HUDEP-2 (cell line): ENCODE measurements around the gene KRT85.
"Not testable (repeated sequence)": the region's sequence is repeated elsewhere in the genome, so short reads cannot be mapped to it uniquely, and the experiment has no call there.

Experiments used
- DNase-seq, 76 experiments: peaks; one replicate each; lab custom pipeline; 2025; ENCODE audit not compliant: unreplicated experiment in 76 of 76; lab: John Stamatoyannopoulos, UW

The KRT85 gene

DNA sequence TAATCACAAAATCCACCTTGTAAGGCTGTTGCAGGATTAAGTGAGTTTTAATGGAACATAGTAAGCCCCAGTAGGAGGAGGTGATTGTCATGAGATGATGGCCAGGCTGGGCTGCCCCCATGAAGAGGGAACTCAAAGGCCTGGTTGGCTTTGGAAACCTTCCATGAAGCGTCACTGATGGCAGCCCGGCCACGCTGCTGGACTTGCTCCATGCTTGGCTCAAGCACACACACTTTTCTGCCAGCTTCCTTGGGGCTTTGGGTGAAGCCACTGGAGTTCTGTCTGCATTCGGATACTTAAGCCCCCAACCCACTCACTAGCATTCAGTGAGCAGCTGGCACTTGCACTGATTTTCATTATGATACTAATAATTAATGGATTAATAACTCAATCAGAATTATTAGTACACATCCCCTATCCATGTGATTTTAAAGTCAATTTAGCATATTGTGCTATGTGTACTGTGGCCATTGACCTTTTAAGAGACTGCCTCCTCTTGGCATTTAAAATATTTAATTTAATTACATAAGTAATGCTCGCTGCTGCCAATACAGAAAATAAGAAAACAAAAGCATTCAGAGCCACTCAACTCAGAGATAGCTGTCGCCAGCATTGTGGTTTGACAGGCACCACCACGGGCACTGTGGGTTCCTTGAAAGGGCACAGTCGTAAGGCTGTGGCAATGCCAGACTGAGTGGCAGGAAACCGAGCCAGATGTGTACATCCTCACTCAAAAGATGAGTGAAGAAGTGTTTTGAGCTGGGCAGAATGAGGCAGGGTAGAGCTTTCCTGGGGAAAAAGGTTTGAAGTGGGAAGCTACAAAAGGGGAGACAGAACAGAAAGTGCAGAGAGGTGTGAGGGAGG lies 15.9 kb downstream of the KRT85 start:
- no peak for DNase-seq

DNA sequence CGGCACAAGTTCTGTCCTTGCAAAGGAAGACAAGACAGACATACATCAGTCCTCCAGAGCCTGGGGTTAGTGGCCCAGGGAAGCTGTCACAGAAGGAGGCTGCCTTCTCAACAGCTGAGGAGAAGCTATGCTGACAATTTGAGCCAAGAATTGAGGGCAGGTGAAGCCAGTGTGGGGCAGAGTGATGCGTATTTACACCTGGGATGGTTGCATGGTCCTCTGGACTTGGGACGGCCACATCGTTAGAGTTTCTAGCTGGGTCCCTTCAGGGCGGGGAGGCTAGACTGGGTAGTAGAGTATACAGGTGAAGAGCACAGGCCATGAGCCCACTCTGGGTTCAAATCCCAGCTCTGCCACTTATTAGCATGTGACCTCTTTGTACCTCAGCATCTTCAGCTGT lies 16.5 kb downstream of the KRT85 start:
- DNase-seq = no peak

DNA sequence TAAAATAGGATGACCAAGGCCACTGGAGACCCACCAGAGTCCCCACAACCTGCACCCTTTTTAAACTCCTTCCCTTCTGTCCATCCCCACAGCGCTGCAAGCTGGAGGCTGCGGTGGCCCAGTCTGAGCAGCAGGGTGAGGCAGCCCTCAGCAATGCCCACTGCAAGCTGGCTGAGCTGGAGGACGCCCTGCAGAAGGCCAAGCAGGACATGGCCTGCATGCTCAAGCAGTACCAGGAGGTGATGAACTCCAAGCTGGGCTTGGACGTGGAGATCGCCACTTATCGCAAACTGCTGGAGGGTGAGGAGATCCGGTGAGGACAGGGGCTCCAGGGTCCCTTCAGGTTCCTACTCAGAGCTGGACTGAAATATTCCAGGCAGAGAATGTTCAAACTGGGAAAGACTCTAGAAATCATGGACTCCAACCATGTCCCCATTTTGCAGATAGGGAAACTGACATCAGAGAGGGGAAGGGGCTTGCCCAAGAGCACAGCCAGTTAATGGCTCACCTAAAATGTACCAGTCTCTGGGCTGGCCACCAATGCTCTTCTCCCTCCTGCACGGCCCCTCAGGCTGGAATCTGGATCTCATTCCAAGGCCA lies 17.2 kb downstream of the KRT85 start:
- DNase-seq = no peak

DNA sequence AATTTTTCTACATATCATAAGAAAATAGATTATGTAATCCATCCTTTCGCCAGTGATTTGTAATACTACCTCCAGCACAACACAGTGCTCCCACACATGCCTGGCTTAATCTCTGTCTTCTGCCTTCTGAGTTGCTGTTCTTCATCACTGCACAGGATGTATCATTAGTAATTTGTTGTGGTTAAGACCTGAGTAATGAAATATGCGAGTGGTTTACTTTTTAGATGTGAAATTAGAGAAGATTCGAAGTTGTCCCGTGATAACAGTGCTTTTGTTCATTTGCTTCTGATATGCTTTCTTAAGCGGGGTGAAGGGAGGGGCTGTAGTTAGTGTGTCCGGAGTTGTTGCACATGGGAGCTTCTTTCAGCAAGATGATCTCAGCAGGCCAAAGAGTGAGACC lies 18.1 kb downstream of the KRT85 start:
- DNase-seq = no peak

DNA sequence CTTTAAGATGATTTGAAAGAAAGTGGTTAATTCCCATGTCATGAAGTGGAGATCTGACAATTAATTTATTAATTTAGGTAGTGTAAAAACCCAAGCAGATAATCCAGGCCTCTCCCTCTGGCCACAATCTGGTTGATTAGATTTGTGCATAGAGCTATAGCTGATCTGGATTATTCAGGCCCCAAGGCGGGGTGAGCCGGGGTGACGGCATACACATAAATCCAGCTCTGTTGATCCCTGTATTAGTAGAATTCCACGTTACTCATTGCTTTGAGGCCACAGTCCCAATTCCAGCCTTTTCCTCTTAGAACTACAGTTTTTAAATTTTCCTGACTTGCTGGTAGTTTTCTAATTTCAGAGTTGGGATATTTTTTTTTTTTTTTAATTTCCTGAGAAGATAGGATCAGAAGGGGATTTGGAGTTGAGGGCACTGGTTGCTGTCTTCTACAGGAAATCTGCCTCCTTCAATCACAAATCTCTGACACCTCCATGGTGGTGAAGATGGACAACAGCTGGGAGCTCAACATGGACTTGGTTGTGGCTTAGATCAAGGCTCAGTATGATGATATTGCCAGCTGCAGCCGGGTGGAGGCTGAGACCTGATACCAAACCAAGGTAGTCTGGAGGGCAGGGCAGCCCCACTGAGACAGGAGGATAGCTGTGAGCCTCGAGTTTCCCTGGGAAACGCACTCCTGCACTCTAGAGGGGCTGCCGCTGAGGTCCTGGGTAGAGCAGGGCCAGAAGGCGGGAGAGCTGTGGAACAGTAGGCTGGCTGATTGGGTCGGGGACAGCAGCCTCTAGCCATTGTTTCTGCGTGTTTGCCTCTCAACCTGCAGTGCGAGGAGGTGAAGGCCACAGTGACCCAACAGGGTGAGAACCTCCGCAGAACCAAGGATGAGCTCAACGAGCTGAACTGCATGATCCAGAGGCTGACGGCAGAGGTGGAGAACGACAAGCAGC lies 19.4 kb downstream of the KRT85 start:
- no peak for DNase-seq

DNA sequence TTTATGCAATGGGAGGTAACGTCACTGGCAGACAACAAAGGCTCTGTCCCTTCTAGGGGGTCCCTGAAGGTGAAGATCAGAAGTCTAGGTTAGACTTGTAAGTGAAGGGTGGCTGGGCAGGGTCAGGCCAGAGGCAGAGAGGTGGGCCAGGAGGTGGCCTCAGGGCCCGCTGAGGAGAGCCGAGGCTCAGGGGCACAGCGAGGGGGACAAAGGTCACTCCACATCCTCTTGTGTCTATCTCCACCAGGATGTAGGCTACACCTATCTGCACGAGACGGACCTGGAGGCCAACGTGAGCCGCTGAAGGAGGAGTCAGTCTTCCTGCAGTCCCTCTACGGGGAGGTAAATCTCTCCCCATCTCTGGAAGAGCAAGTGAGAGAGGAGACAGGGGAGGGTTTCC lies 20.3 kb downstream of the KRT85 start:
- no peak for DNase-seq

DNA sequence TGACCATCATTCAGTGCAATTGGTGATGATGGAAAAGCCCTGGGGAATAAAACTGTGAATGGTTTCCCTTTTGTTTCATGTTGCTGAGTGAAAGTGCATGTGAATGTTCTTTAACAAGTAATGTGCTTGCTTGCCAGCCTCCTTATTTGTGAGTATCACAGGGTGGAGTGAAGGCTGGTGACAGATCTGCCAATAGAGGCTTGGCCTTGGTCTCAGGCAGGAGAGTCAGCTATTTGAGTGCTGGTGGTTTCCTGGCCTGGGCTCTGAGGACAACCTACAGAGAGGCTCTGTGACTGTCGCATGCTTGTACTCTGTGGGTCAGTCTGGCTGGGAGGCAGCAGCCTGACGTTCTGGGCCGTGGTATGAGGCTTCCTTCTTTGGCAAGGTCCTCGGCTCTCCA lies 20.7 kb downstream of the KRT85 start:
- no peak for DNase-seq

DNA sequence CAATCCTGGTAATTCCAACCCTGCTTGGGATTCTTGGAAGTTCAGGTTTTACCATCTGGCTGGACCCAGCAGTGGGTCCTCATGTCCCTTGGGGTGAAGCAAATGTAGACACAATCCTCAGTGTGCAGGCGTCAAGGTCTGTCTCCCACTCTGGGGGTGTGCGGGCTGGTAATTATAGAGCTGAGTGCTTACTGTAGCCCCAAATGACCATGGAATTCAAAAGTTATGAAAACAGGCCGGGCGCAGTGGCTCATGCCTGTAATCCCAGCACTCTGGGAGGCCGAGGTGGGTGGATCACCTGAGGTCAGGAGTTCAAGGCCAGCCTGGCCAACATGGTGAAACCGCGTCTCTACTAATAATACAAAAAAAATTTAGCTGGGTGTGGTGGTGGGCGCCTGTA lies 22.2 kb downstream of the KRT85 start:
- not testable (repeated sequence) for DNase-seq

DNA sequence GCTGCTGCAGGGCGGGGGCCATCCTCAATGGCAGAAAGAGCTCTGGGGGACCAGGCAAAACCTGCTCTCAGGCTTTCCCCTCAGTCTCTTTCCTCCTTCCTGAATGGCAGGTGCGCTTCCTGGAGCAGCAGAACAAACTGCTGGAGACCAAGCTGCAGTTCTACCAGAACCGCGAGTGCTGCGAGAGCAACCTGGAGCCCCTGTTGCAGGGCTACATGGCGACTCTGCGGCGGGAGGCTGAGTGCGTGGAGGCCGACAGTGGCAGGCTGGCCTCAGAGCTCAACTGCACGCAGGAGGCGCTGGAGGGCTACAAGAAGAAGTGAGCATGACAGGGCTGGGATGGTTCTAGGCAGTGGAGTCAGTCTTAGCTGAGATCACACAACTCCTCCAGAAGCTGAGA lies 23.2 kb downstream of the KRT85 start:
- DNase-seq = no peak

DNA sequence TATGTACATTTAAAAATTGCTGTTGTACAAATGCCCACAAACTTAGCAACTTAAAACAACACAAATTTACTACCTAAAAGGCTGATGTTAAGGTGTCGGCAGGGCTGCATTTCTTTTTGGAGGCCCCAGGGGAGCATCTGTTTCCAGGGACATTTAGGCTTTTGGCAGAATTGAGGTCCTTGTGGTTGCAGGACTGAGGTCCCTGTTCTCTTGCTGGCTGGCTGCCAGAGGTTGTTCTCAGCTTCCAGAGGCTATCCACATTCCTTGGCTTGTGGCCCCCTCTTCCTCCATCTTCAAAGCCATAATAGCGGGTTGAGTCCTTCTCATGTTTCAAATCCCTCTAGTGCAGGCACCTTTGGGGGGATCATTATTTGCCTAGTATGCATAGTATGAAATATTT lies 23.7 kb downstream of the KRT85 start:
- DNase-seq = no peak

DNA sequence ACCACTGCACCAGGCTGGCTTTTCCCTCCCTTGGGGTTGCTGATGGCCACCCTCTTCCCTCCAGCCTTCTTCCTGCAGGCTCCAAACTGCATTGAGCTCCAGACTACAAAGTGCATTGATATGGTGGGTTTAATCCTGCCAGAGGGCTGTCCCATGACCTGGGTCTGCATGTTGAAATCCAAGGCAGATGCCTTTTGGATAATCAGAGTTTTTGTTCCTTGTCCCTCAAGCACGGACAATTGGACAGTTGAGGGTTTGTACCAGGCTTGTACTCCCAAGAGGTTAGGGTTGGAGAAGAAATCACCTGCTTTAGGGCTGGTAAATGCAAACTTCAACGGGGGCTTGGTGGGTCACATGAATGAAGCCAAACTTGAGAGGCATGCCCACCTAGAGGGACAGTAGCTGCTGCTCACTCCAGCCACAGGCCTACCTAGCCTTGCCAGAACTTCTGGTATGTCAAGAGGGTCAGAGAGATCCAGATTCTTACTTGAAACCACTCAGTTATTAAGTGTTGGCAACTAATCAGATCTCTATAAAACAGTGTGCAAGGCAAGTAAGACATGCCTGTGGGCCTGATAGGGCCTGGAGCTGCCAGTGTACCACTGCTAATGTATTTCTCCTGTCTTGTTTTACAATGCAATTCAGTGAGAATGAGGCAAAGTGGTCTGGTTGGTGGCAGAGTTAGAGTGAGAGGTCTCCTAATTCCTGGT lies 24.3 kb downstream of the KRT85 start:
- no peak for DNase-seq

DNA sequence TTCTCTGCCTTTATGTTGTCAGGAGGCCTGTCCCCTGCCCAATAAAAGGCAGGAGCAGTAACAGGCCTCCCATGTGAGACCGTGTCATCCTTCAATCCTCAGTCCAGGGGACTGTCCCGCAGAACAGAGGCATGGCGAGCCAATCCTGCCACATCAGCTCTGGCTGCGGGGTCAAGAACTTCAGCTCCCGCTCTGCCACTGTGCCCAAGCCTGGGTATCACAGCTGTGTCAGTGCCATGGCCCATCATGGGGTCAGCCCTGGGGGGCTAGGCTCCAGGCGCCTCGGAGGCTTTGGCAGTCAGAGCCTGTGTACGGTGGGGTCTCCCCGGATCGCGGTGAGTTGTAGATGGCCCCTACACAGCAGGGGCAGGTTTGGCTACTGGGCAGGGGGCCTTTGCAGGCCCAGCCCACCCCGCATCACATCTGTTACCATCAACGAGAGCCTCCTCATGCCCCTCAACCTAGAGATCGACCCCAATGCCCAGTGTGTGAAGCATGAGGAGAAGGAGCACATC lies 26.2 kb downstream of the KRT85 start:
- no peak for DNase-seq

DNA sequence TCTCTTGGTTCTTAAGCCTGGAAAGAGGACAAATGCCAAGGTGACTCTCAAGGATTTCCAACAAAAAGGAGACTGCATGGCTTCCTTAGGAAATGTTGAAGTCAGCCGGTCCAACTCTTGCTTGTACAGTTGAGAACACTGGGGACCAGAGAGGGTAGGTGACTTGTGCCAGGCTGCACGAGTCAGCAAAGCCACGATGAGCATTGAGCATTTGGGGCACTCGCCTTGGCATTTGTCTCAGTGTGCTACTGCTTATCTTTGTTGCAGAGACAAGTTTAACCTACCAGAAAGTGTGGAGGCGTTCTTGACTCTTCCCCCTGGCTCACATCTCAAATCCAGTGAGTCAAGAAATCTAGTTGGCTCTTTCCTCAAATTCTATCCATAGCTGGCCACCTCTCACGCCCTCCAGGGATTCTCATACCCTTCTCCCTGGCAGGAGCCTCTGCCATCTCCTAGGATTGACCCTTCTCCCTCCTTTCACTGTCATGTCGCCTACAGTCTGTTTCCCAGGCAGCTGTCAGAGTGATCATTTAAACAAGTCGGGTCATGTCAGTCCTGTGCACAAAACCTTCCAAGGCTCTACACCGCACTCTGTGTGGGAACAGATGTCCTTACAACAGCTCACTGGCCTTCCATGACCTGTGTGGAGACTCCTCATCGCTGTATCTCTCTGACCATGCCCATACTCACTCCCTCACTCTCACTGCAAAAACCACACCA lies 28.9 kb downstream of the KRT85 start:
- DNase-seq = peak in 2 of 76 experiments; percentile 2 to 5

DNA sequence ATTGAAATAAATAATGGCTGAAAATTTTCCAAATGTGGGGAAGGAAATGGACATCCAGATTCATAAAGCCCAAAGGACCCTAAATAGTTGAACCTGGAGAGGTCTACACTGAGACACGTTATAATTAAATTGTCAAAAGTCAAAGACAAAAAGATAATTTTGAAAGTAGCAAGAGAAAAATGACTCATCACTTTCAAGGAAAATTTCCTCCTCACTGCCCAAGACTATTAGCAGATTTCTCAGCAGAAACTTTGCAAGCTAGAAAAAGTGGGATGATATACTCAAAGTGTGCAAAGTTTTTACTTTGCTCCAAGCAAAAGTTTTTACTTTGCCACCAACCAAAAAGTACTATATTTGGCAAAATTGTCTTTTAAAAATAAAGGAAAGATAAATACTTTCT lies 30.2 kb downstream of the KRT85 start:
- DNase-seq = no peak

DNA sequence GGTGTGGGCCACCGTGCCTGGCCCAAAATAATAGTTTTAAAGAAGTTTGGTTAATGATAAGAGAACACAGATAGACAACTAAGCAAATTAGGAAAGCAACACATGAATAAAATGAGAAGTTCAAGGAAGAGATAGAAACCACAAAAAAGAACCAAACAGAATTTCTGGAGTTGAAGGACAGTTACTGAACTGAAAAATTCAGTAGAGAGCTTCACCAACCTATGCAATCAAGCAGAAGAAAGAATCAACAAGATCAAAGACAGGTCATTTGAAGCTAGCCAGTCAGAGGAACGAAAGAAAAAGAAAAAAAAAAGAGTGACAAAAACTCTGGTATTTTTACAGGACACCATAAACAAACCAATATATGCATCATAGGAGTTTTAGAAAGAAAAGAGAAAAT lies 30.6 kb downstream of the KRT85 start:
- no peak for DNase-seq

DNA sequence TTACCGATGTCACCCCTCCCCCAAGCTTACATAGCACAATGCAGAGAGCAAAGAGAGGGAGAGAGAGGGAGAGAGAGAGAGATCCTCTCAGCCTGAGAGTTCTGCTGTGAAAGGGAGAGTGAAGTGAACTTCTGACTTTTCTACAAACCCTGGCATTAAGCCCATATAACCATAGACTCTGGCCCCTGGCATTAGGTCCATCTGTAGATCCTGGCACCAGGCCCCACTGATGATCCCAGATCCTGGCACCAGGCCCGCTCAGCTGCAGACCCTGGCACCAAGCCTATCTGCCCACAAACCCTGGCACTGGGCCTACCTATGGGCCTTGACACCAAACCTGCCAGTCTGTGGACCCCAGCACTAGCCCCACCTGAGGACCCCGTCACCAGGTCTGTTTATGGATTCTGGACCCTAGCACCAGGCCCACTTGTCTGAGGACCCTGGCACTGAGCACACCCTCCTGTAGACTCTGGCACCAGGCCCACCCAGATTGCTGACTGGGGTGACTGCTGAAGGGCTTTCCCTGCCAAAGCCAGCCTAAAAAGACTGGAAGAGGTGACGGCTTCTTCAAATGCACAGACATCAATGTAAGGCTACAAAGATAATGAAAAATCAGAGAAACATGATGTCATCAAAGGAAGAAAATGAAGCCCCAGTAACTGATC lies 31.6 kb downstream of the KRT85 start:
- DNase-seq = peak in 34 of 76 experiments; percentile 1 to 45 (median 12)

DNA sequence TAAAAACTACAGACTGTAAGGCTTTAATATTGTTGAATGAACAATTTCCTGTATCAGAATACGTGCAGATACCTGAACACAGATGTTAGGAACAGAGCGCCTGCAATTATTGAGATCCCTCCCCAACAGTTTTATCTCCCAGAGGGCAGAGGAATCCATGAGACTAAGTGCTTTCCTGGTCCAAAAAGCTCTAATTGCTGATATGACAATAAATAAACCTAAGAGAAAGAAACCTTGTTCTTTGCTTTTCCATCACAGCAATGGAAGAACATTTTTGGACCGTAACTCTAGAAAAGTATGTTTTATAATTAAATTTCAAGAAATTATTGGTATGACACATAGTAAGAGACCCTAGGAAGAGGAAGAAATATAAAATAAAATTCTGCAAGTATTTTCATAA lies 33.1 kb downstream of the KRT85 start:
- no peak for DNase-seq

DNA sequence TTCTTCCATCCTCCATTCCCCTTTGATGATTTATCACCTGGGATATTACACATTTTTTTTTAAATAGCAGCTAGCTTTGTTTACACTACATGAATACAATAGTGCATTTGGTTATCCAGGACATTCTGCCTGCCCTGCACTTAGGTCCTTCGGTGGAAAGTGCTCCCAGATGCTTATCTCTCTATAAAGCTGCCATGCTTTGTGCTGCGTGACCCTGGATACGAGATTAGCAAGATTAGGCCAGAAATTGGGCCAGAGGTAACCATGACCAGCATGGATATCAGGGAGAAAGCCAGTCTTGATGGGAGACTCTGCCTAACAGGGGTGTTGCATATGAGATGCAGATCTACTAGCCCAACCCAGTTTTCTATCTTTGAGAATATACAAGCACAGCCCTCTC lies 34.0 kb downstream of the KRT85 start:
- DNase-seq = no peak

DNA sequence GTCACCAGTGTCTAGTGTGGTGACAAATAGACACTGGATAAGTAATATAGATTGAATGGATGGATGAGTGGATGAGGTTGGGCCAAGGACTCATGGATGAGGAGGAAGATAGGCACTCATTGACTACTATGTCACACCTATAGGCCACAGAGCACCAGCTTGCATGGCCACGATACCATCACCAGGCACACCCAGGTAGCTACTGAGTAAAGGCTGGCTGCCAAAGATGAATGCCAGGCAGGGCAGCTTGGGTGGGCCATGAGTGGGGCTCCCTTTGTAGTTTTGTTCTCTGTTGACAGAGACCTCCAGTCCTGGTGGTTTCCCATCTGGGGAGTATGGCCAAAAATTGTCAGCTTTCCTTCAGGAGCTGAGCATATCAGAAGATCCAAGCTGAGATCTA lies 34.9 kb downstream of the KRT85 start:
- DNase-seq = no peak
